NCI-H524 (cell line): Measurements from ENCODE around the gene GOLGA6C.
"Not testable (repeated sequence)": the region's sequence is repeated elsewhere in the genome, so short reads cannot be mapped to it uniquely, and the experiment has no call there.

Source experiments
- DNase-seq, 2 experiments: peaks; one replicate each; lab custom pipeline; 2025; lab: John Stamatoyannopoulos, UW

The GOLGA6C gene

GRCh38 chr15:75227112-75227511 is 31.0 kb upstream of the GOLGA6C start:
- not testable (repeated sequence) for DNase-seq

DNA sequence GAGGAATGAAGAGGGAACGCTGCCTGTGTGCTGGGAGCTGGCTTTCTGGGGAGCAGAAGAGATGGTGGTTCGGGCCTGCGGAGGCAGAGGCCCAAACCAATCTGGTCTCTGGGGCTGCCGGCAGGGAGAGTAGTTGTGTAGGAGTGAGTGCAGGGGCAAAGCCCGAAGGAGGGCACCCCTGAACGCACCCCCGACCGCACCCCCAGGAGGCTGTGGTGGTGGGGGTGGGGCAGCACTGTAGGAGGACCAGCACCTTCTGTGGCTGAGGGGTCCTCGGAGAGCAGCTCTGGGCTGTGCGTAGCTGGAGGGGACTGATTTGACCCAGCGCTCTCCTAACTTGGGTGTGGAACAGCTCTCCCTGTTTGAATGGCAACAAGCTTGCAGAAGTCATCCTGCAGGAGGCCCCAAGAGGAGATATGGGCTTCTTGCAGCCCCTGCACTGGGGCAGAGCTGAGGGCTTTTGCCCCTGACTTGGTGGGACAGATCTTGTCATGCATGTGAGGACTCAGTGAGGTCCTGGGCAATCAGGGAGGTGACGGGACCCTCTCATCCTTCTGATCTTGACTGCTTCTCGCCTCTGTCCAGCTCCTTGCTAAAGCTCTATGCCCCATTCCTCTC is 30.4 kb upstream of the GOLGA6C start:
- no peak for DNase-seq

DNA sequence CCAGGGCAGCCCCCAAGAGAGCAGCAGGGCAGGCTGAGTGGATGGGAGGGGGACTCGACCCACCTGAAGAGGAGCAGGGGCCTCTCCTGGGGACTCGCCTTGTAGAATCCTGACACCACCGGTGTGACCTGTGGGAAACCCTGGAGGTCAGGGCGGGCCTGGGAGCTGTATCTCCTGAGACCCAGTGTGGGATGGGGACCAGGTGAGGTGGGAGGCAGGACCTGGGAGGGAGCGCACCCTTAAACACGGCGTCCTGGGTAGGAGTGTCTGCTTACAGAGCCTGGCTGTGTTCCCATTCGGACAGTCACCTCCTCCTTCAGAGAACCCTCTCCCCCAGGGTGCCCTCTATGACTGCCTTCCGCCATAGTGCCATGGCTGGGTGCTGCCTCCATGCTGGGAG is 29.3 kb upstream of the GOLGA6C start:
- no peak for DNase-seq

GRCh38 chr15:75229191-75230015 is 28.7 kb upstream of the GOLGA6C start:
- no peak for DNase-seq

DNA sequence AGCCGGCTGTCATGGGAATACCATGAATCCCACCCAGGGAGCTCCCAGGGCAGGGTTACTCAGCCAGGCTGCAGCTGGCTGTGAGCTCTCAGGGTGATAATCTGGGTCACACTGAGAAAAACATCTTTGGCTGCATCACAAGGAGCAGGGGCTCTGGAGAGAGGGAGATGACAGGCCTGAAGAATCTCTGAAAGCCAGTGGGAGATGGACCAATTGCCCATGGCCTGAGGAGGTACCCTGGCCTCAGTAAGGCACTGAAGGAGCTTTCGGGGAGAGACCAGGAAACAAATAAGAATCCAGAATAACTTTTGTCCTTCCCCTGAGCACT is 28.2 kb upstream of the GOLGA6C start:
- no peak for DNase-seq

DNA sequence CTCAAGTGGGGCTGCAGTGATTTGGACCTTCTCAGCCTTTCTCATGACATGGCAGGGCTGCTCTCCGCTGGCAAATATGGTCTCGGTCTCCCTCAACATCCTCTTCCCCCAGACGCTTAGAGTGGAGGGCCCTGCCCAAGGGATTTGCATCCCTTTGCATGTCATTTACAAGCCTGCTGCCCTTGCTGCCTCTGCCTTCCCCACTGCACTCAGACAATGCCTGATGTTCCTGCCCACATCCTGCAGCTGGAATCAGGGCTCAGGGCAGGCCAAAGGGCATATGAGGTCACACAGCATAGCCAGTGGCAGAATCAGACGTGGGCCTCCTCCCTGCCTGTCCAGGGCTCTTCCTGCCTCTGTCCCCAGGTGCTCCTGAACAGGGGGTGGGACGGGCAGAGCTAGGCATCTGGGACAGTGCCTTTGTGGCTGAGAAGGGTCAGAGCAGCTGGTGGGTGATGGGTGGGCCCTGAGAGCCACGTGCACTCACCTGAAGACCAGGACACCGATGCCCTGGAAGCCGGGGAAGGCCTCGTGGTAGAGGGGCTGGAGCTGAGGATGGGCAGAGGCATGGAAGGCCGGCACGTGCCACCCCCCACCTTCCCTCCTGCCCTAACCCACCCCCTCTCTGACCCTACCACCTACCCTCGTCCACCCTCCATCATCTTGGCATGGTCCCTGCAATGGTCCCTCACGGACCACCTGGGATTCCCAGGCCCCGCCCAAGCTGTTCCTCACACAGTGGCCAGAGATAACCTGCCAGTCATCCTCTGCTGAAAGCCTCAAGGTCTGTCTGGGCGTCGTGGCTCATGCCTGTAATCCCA is 27.4 kb upstream of the GOLGA6C start:
- DNase-seq: no peak

DNA sequence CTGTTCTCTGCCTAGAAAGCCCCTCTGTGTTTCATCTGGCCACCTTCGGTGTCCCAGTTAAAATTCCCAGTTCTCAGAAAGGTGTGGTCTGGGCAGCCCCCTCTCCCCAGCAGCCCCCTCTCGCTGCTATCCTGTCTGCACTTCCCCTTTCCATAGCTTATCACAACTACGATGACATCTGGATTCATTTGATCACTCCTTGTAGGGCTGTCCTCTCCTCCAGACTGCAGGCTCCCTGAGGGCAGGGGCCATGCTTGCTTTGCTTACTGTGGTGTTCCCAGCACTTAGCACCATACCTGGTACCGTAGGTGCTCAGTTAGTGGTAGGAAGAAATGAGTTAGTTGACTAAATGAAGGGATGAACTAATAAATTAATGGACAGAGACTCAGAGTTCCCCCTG is 26.3 kb upstream of the GOLGA6C start:
- DNase-seq: no peak

GRCh38 chr15:75232252-75232813 is 25.8 kb upstream of the GOLGA6C start:
- no peak for DNase-seq

GRCh38 chr15:75232826-75233503 is 25.2 kb upstream of the GOLGA6C start:
- no peak for DNase-seq

GRCh38 chr15:75233504-75234190 is 24.5 kb upstream of the GOLGA6C start:
- DNase-seq: no peak

DNA sequence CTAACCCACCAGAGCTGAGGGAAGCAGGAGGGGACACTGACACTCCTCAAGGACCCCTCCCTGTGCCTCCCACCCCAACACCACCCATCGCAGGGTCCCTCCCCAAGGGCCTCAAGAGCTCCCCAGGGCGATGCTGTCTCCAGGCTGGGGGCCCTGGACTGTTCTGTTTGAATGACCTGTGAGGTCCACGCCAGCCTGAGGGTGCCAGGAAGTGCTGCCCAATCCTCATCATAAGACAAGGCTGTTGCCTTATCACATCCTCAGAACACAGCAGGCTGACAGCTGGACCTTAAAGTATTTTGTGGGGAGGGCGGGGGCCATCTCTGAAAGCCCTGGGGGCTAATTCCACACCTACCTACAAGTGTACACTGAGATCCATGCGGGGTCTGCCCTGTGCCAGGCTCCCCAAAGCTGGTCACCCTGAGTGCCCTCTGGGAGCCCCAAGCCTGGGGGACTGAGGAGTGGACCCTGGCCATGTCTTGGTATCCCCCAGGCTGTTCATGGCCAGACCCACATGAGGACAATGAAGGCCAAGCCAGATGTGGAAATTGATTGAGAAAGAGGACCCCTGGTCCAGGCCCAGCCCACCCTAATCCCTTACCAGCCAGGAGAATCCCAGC is 23.8 kb upstream of the GOLGA6C start:
- no peak for DNase-seq

GRCh38 chr15:75235051-75235673 is 23.0 kb upstream of the GOLGA6C start:
- DNase-seq: no peak

- no peak for DNase-seq
These were observed 22.1 kb upstream of the GOLGA6C start for GRCh38 chr15:75235760-75236729.

GRCh38 chr15:75237316-75237982 is 20.7 kb upstream of the GOLGA6C start:
- DNase-seq: no peak

DNA sequence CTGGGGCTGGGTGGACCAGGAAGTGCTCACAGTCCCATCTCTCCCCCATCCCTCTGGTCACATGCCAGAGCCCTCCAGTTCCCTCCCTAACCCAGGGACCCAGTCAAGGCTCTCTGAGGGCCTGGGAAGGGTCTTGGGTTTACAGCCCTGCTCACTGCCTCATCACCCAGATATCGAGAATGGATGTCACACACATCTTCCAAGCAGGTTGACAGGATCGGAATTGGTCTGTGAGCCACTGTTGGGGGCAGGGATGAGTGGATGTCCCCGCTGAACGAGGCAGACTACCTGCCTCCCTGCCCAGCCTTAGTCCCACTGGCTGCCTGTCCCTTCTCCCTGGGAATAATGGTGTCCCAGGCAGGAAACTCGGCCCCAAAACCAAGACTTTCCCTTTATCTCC is 20.0 kb upstream of the GOLGA6C start:
- no peak for DNase-seq

DNA sequence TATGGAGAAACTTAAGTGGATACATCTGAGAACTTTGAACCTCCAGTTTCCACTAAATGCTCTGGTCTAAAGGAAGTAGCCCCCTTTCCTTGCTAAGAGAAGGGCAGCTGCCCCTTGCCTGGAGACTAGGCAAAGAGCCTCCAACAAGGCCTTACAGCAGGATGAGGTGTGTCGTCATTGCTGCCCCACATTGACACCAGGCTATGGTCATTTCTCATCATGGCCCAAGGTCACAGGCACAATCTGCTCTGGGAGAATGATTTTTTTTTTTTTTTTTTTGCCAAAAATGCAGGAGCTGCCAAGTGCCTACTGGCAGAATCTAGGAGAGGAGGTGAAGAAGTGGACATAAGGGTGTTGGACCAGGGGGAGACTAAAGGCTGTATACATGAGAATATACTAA is 12.4 kb upstream of the GOLGA6C start:
- not testable (repeated sequence) for DNase-seq

- DNase-seq: not testable (repeated sequence)
These were observed 9.1 kb upstream of the GOLGA6C start for GRCh38 chr15:75248991-75249390.

GRCh38 chr15:75249726-75250125 is 8.4 kb upstream of the GOLGA6C start:
- no peak for DNase-seq

DNA sequence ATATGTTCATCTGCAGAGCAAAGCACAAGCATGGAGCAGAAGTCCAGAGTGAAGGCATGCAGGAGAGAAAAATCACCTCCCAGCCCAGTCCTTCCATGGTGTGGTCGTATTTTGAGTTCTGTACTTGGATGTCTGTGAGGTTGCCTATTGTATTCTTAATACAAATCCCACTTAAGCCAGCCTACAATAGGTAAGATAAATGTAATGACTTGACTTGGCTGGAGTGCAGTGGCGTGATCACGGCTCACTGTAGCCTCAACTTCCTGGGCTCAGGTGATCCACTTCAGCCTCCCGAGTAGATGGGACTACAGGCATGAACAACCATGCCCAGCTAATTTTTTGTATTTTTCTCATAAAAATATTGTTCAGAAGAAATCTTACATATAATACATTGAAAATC is 6.8 kb upstream of the GOLGA6C start:
- DNase-seq: not testable (repeated sequence)
